ENCODE measurements around the gene TRIP12.

GRCh38 chr2:229815342-229815741 is 106.5 kb downstream of the TRIP12 start:
- TF ChIP-seq CREB5 (CRISPR knock-in tag; IDR thresholded peaks at IDR 0.05; ENCODE audit: low read depth) (no peak), OSR1 (CRISPR knock-in tag; IDR thresholded peaks at IDR 0.05) (no peak), ZNF8 (CRISPR knock-in tag; IDR thresholded peaks at IDR 0.05) (no peak), PATZ1 (CRISPR knock-in tag; IDR thresholded peaks at IDR 0.05; ENCODE audit: borderline replicate concordance) (no peak), ZFP3 (CRISPR knock-in tag; IDR thresholded peaks at IDR 0.05) (no peak), CSDC2 (CRISPR knock-in tag; IDR thresholded peaks at IDR 0.05) (no peak), ZNF565 (CRISPR knock-in tag; conservative IDR thresholded peaks at IDR 0.05; ENCODE audit: low read depth) (no peak), ZC3H10 (CRISPR knock-in tag; IDR thresholded peaks at IDR 0.05) (no peak), POU6F1 (CRISPR knock-in tag; IDR thresholded peaks at IDR 0.05; ENCODE audit: borderline replicate concordance, low read depth) (no peak), ESRRG (CRISPR knock-in tag; IDR thresholded peaks at IDR 0.05) (no peak), ISL1 (CRISPR knock-in tag; IDR thresholded peaks at IDR 0.05) (no peak), RARB (CRISPR knock-in tag; IDR thresholded peaks at IDR 0.05) (no peak), GLIS3 (CRISPR knock-in tag; IDR thresholded peaks at IDR 0.05) (no peak), ZFP30 (CRISPR knock-in tag; IDR thresholded peaks at IDR 0.05) (no peak)

All from SK-N-SH treated with all-trans-retinoic acid at 6 μM for 48 hours (cell line).